ENCODE data around the gene SSTR4.

DNA sequence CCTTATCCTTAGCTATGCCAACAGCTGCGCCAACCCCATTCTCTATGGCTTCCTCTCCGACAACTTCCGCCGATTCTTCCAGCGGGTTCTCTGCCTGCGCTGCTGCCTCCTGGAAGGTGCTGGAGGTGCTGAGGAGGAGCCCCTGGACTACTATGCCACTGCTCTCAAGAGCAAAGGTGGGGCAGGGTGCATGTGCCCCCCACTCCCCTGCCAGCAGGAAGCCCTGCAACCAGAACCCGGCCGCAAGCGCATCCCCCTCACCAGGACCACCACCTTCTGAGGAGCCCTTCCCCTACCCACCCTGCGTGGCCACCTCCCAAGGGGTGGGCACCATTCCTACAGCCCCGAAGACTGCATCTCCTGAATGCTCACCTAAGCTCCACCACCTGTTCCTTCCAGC lies 1.3 kb downstream of the SSTR4 start:
- TF ChIP-seq SMARCC2 (IDR thresholded peaks at IDR 0.05) (no peak), BHLHE40 (IDR thresholded peaks at IDR 0.05; ENCODE audit: low read length) (no peak), EZH2 (conservative IDR thresholded peaks at IDR 0.05; ENCODE audit: low read depth, low read length) (no peak), IKZF1 (IDR thresholded peaks at IDR 0.05) (no peak), POLR2AphosphoS5 (IDR thresholded peaks at IDR 0.05; ENCODE audit: low read depth, low read length) (no peak), MEIS1 (CRISPR knock-in tag; IDR thresholded peaks at IDR 0.05; ENCODE audit: borderline replicate concordance) (no peak), SRSF4 (IDR thresholded peaks at IDR 0.05; ENCODE audit: low read depth, low read length, poor library complexity, severe bottlenecking) (no peak), MBD4 (IDR thresholded peaks at IDR 0.05; ENCODE audit: borderline replicate concordance, low read length) (no peak), TBL1XR1 (IDR thresholded peaks at IDR 0.05; ENCODE audit: borderline replicate concordance, low read length, partially characterized antibody) (no peak)
- TF ChIP-seq, protein P1, sequence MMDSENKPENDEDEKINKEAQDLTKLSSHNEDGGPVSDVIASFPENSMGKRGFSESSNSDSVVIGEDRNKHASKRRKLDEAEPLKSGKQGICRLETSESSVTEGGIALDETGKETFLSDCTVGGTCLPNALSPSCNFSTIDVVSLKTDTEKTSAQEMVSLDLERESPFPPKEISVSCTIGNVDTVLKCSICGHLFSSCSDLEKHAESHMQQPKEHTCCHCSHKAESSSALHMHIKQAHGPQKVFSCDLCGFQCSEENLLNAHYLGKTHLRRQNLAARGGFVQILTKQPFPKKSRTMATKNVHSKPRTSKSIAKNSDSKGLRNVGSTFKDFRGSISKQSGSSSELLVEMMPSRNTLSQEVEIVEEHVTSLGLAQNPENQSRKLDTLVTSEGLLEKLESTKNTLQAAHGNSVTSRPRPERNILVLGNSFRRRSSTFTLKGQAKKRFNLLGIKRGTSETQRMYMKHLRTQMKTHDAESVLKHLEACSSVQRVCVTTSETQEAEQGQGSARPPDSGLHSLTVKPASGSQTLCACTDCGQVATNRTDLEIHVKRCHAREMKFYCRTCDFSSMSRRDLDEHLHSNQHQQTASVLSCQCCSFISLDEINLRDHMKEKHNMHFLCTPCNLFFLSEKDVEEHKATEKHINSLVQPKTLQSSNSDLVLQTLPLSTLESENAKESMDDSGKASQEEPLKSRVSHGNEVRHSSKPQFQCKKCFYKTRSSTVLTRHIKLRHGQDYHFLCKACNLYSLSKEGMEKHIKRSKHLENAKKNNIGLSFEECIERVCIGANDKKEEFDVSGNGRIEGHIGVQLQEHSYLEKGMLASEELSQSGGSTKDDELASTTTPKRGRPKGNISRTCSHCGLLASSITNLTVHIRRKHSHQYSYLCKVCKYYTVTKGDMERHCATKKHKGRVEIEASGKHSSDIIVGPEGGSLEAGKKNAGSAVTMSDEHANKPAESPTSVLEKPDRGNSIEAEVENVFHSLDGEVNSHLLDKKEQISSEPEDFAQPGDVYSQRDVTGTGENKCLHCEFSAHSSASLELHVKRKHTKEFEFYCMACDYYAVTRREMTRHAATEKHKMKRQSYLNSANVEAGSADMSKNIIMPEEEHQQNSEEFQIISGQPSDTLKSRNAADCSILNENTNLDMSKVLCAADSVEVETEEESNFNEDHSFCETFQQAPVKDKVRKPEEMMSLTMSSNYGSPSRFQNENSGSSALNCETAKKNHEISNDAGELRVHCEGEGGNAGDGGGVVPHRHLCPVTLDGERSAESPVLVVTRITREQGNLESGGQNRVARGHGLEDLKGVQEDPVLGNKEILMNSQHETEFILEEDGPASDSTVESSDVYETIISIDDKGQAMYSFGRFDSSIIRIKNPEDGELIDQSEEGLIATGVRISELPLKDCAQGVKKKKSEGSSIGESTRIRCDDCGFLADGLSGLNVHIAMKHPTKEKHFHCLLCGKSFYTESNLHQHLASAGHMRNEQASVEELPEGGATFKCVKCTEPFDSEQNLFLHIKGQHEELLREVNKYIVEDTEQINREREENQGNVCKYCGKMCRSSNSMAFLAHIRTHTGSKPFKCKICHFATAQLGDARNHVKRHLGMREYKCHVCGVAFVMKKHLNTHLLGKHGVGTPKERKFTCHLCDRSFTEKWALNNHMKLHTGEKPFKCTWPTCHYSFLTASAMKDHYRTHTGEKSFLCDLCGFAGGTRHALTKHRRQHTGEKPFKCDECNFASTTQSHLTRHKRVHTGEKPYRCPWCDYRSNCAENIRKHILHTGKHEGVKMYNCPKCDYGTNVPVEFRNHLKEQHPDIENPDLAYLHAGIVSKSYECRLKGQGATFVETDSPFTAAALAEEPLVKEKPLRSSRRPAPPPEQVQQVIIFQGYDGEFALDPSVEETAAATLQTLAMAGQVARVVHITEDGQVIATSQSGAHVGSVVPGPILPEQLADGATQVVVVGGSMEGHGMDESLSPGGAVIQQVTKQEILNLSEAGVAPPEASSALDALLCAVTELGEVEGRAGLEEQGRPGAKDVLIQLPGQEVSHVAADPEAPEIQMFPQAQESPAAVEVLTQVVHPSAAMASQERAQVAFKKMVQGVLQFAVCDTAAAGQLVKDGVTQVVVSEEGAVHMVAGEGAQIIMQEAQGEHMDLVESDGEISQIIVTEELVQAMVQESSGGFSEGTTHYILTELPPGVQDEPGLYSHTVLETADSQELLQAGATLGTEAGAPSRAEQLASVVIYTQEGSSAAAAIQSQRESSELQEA (CRISPR knock-in tag; IDR thresholded peaks at IDR 0.05; ENCODE audit: not compliant biosample characterization) = no peak

Measured in HepG2 (cell line).